Measurements from ENCODE around the gene CTU2. TPM values are rescaled to one million over a fixed set of nuclear protein-coding genes. Genes with fewer than 3 reads are reported as not detected.

CTU2 gene
- total RNA-seq, 1 experiment from 2014 or later: 54.9 TPM

DNA sequence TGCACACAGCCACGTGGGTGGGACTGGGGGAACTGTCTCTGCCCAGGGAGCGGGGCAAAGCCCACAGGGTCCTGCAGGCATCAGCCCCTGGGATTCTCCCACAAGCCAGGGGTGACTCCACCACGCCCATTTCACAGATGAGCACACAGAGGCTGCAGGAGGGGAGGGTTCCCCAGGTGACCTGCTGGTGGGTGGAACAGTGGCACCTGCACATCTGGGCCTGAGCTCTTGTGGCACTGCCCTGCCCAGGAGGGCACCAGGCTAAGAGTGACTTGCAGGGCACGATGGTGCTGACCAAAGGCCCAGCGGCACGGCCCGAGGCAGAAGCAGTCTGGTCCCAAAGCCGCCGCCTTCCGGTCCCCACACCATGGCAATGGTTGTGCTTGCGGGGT, 54.8 kb downstream of the CTU2 start:
- Histone ChIP-seq H3K4me3 (ENCODE audit: low read depth, low read length) (no peak overlapping the region), H3K36me3 (ENCODE audit: control insufficient read depth, insufficient read depth, low read length) (no peaks in the 10 kb centered on the region), H3K27me3 (replicated peaks; ENCODE audit: control insufficient read depth, insufficient read depth, low read length) (no peaks in the 10 kb centered on the region), H3K9me3 (no peaks in the 10 kb centered on the region), H3K4me1 (peaks cover 44% of the 10 kb centered on the region)
- no peak for DNase-seq
- no peak overlapping the region for H3K4me3 Mint-ChIP-seq (ENCODE audit: unreplicated experiment)
- no peaks in the 10 kb centered on the region for H3K9me3 Mint-ChIP-seq (ENCODE audit: unreplicated experiment)
- ChIA-PET POLR2A (interaction anchor here (0.5 kb wide), 1 partner anchor 9 kb away, joined by 3 read pairs; no protein-coding TSS in a partner anchor), CTCF (interaction anchor here (4.7 kb wide), 1 partner anchor 24 kb away, joined by 30 read pairs; no protein-coding TSS in a partner anchor)
- peaks cover 54% of the 10 kb centered on the region for H3K36me3 Mint-ChIP-seq (ENCODE audit: insufficient read depth, unreplicated experiment)
- intact Hi-C loops (cut with micrococcal nuclease; ENCODE audit: unreplicated experiment): no loop called here
- no peak overlapping the region for H3K27ac Mint-ChIP-seq (ENCODE audit: unreplicated experiment)
- H3K27me3 Mint-ChIP-seq (ENCODE audit: insufficient read depth, unreplicated experiment): no peaks in the 10 kb centered on the region
- peaks cover 11% of the 10 kb centered on the region for H3K4me1 Mint-ChIP-seq (ENCODE audit: low read depth, unreplicated experiment)
- BruUV-seq (replicated peaks): no TSS peak
- TF ChIP-seq, protein P1, sequence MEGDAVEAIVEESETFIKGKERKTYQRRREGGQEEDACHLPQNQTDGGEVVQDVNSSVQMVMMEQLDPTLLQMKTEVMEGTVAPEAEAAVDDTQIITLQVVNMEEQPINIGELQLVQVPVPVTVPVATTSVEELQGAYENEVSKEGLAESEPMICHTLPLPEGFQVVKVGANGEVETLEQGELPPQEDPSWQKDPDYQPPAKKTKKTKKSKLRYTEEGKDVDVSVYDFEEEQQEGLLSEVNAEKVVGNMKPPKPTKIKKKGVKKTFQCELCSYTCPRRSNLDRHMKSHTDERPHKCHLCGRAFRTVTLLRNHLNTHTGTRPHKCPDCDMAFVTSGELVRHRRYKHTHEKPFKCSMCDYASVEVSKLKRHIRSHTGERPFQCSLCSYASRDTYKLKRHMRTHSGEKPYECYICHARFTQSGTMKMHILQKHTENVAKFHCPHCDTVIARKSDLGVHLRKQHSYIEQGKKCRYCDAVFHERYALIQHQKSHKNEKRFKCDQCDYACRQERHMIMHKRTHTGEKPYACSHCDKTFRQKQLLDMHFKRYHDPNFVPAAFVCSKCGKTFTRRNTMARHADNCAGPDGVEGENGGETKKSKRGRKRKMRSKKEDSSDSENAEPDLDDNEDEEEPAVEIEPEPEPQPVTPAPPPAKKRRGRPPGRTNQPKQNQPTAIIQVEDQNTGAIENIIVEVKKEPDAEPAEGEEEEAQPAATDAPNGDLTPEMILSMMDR (IDR thresholded peaks at IDR 0.05; ENCODE audit: insufficient read depth in 1 of 2, low read depth in 1 of 2, low read length in 1 of 2, severe bottlenecking in 1 of 2, unreplicated experiment in 1 of 2): no peak

DNA sequence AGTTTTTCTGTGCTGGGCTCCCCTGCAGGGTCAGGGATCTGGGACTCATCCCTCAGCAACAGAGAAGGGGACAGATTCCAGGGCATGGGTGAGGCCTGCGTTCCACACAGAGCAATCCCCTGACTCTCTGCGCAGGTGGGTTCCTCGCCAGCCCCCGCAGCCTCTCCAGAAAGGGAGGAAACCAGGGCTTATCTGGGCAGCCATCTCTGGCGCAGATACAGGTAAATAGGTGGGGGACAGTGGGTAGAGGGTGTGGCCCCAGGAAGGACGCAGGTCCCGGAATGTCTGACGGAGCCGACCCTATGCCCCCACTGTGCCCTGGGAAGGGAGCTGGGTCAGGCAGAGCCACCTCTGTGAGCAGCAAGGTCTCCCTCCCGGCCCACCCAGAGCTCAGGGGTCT, 55.5 kb downstream of the CTU2 start:
- TF ChIP-seq, protein P1 (IDR thresholded peaks at IDR 0.05; ENCODE audit: insufficient read depth in 1 of 2, low read depth in 1 of 2, low read length in 1 of 2, severe bottlenecking in 1 of 2, unreplicated experiment in 1 of 2): no peak
- peaks cover 13% of the 10 kb centered on the region for H3K4me1 Mint-ChIP-seq (ENCODE audit: low read depth, unreplicated experiment)
- intact Hi-C loops (cut with micrococcal nuclease; ENCODE audit: unreplicated experiment): loop anchor here (2.0 kb wide), 1 partner anchor 19 kb away; no protein-coding TSS in a partner anchor
- POLR2A ChIA-PET: no interaction called here
- DNase-seq: no peak
- H3K9me3 ChIP-seq: no peaks in the 10 kb centered on the region
- BruUV-seq (replicated peaks): no TSS peak
- H3K9me3 Mint-ChIP-seq (ENCODE audit: unreplicated experiment): no peaks in the 10 kb centered on the region
- H3K27ac Mint-ChIP-seq (ENCODE audit: unreplicated experiment): no peak overlapping the region
- H3K36me3 ChIP-seq (ENCODE audit: control insufficient read depth, insufficient read depth, low read length): no peaks in the 10 kb centered on the region
- H3K27me3 Mint-ChIP-seq (ENCODE audit: insufficient read depth, unreplicated experiment): no peaks in the 10 kb centered on the region
- H3K4me1 ChIP-seq: peaks cover 48% of the 10 kb centered on the region
- CTCF ChIA-PET: interaction anchor here (4.7 kb wide), 1 partner anchor 25 kb away, joined by 30 read pairs; no protein-coding TSS in a partner anchor
- H3K4me3 Mint-ChIP-seq (ENCODE audit: unreplicated experiment): no peak overlapping the region
- H3K27me3 ChIP-seq (replicated peaks; ENCODE audit: control insufficient read depth, insufficient read depth, low read length): no peaks in the 10 kb centered on the region
- peaks cover 56% of the 10 kb centered on the region for H3K36me3 Mint-ChIP-seq (ENCODE audit: insufficient read depth, unreplicated experiment)
- no peak overlapping the region for H3K4me3 ChIP-seq (ENCODE audit: low read depth, low read length)

DNA sequence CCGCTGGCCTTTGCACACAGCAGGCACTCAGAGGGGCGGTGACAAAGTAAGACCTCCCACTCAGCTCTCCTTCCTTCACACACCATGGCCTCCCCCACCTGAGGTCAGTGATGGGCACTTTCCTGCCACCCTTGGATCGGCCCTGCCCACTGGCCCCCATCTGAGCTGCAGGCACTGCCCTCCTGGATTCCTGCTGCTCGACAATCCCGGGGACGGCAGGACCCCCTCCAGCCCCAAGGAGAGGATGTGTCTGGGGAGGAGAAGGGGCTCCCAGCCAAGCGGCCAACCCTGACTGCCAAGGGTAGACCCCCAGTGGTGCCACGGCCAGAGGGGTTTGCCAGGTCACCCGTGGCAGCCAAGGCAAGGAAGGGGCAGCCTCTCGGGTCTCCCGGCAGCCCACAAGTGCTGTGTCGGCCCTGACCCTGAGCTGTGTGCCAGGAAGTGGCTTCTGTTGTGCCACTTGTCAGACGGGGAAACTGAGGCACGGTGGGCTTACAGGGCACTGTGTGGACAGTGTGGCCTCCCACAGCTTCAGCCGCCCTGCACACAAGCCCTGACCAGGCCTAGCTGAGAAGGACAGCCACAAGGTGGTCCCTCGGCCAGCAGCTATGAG, 56.1 kb downstream of the CTU2 start:
- Histone ChIP-seq H3K36me3 (ENCODE audit: control insufficient read depth, insufficient read depth, low read length) (no peaks in the 10 kb centered on the region), H3K4me3 (ENCODE audit: low read depth, low read length) (no peak overlapping the region), H3K4me1 (peaks cover 53% of the 10 kb centered on the region), H3K9me3 (no peaks in the 10 kb centered on the region), H3K27me3 (replicated peaks; ENCODE audit: control insufficient read depth, insufficient read depth, low read length) (no peaks in the 10 kb centered on the region)
- Mint-ChIP-seq H3K4me3 (ENCODE audit: unreplicated experiment) (no peak overlapping the region), H3K4me1 (ENCODE audit: low read depth, unreplicated experiment) (peaks cover 19% of the 10 kb centered on the region), H3K36me3 (ENCODE audit: insufficient read depth, unreplicated experiment) (peaks cover 57% of the 10 kb centered on the region), H3K27ac (ENCODE audit: unreplicated experiment) (no peak overlapping the region), H3K9me3 (ENCODE audit: unreplicated experiment) (no peaks in the 10 kb centered on the region), H3K27me3 (ENCODE audit: insufficient read depth, unreplicated experiment) (no peaks in the 10 kb centered on the region)
- CTCF ChIA-PET: interaction anchor here (0.7 to 2.2 kb wide), 6 partner anchors 11 to 137 kb away, joined by 3 to 45 read pairs (median 16); partner anchors contain the start of gene PIEZO1
- POLR2A ChIA-PET: interaction anchor here (0.6 kb wide), 1 partner anchor 23 kb away, joined by 3 read pairs; no protein-coding TSS in a partner anchor
- BruUV-seq (replicated peaks): no TSS peak
- DNase-seq: no peak
- intact Hi-C loops (cut with micrococcal nuclease; ENCODE audit: unreplicated experiment): loop anchor here (2.0 kb wide), 1 partner anchor 20 kb away; no protein-coding TSS in a partner anchor
- TF ChIP-seq, protein P1 (IDR thresholded peaks at IDR 0.05; ENCODE audit: insufficient read depth in 1 of 2, low read depth in 1 of 2, low read length in 1 of 2, severe bottlenecking in 1 of 2, unreplicated experiment in 1 of 2): no peak
